DND-41 (cell line): Measurements from ENCODE around the gene SEMA5A.

Experiments used
- ATAC-seq: fragments of 200-7000 bp; cut with Tn5 transposase; 3 replicates; pipeline ENCODE4 v1.9.1; 2021; ENCODE audit warnings: low read depth; ENCODE audit not compliant: insufficient read depth
- DNase-seq: peaks from one replicate; pipeline ENCODE4 v3.0.0-alpha.2; 2020
- H2AFZ ChIP-seq: 2 replicates; pipeline ENCODE4 v1.6.0; 2012; ENCODE audit warnings: low read depth, low read length
- H3K27ac ChIP-seq: 2 replicates; pipeline ENCODE4 v1.5.1; 2012; ENCODE audit warnings: low read length, inconsistent platforms
- H3K27me3 ChIP-seq: fragments of 200-600 bp; sonication (generic); 2 replicates; pipeline ENCODE4 v1.6.0; 2012; ENCODE audit warnings: low read length, mild to moderate bottlenecking, inconsistent platforms; ENCODE audit not compliant: insufficient read depth, poor library complexity
- H3K36me3 ChIP-seq: 2 replicates; pipeline ENCODE4 v1.5.1; 2012; ENCODE audit warnings: low read length, inconsistent platforms; ENCODE audit not compliant: insufficient read depth
- H3K4me1 ChIP-seq: 2 replicates; pipeline ENCODE4 v1.5.1; 2012; ENCODE audit warnings: mild to moderate bottlenecking, low read length; ENCODE audit not compliant: insufficient read depth
- H3K4me2 ChIP-seq: 2 replicates; pipeline ENCODE4 v1.6.0; 2012; ENCODE audit warnings: mild to moderate bottlenecking, moderate library complexity, low read length, inconsistent platforms; ENCODE audit not compliant: insufficient read depth
- H3K4me3 ChIP-seq, 2 experiments: fragments of 200-600 bp in 1 of 2; shearing (Covaris generic) in 1 of 2; 2 replicates each; pipeline ENCODE4 v1.5.1; 2012 to 2016; ENCODE audit warnings: inconsistent platforms in 2 of 2, low read length in 2 of 2, mild to moderate bottlenecking in 2 of 2, low read depth in 1 of 2, moderate library complexity in 1 of 2
- H3K79me2 ChIP-seq: 2 replicates; pipeline ENCODE4 v1.6.0; 2012; ENCODE audit warnings: low read length, inconsistent platforms; ENCODE audit not compliant: insufficient read depth
- H3K9ac ChIP-seq: 2 replicates; pipeline ENCODE4 v1.6.0; 2012; ENCODE audit warnings: low read depth, mild to moderate bottlenecking, inconsistent platforms, low read length, moderate library complexity
- H3K9me3 ChIP-seq: 2 replicates; pipeline ENCODE4 v1.5.1; 2012; ENCODE audit warnings: low read length, moderate library complexity, mild to moderate bottlenecking, inconsistent platforms; ENCODE audit not compliant: insufficient read depth, severe bottlenecking
- H4K20me1 ChIP-seq: 2 replicates; pipeline ENCODE4 v1.6.0; 2012; ENCODE audit warnings: low read length; ENCODE audit not compliant: insufficient read depth
- CTCF ChIP-seq: IDR thresholded peaks from 2 replicates; pipeline ENCODE4 v1.5.1; 2012; ENCODE audit warnings: borderline replicate concordance, low read length, moderate library complexity, mild to moderate bottlenecking; ENCODE audit not compliant: poor library complexity, severe bottlenecking; ENCODE audit errors: extremely low read depth
- EZH2 ChIP-seq: IDR thresholded peaks from 3 replicates; pipeline ENCODE4 v1.6.1; 2012; ENCODE audit warnings: borderline replicate concordance, low read depth, mild to moderate bottlenecking, moderate library complexity, low read length, inconsistent platforms; ENCODE audit not compliant: severe bottlenecking

SEMA5A gene

GRCh38 chr5:9244417-9244816 is 301.5 kb downstream of the SEMA5A start:
- no peak for DNase-seq
- Histone ChIP-seq H3K27ac (no peak overlapping the region), H3K4me2 (no peak overlapping the region), H3K27me3 (no peaks in the 10 kb centered on the region), H3K9me3 (no peaks in the 10 kb centered on the region), H3K36me3 (no peaks in the 10 kb centered on the region), H2AFZ (no peak overlapping the region), H3K4me3 (no peak overlapping the region), H4K20me1 (no peaks in the 10 kb centered on the region), H3K9ac (no peak overlapping the region), H3K79me2 (no peaks in the 10 kb centered on the region), H3K4me1 (no peaks in the 10 kb centered on the region)
- no peak for ATAC-seq
- TF ChIP-seq CTCF = no peak
- TF ChIP-seq EZH2 = no peak

GRCh38 chr5:9241479-9242305 is 304.2 kb downstream of the SEMA5A start:
- no peaks in the 10 kb centered on the region for H3K9me3 ChIP-seq
- H2AFZ ChIP-seq = no peak overlapping the region
- H3K27ac ChIP-seq = no peak overlapping the region
- no peaks in the 10 kb centered on the region for H3K4me1 ChIP-seq
- H3K79me2 ChIP-seq = no peaks in the 10 kb centered on the region
- H3K4me3 ChIP-seq = no peak overlapping the region
- no peaks in the 10 kb centered on the region for H3K36me3 ChIP-seq
- no peak overlapping the region for H3K9ac ChIP-seq
- no peak for ATAC-seq
- H3K4me2 ChIP-seq = no peak overlapping the region
- no peak for TF ChIP-seq EZH2
- no peak for TF ChIP-seq CTCF
- no peak for DNase-seq
- H3K27me3 ChIP-seq = no peaks in the 10 kb centered on the region
- H4K20me1 ChIP-seq = no peaks in the 10 kb centered on the region

GRCh38 chr5:9240431-9240830 is 305.4 kb downstream of the SEMA5A start:
- no peaks in the 10 kb centered on the region for H3K79me2 ChIP-seq
- H3K4me3 ChIP-seq = no peak overlapping the region
- no peaks in the 10 kb centered on the region for H4K20me1 ChIP-seq
- no peak for ATAC-seq
- H2AFZ ChIP-seq = no peak overlapping the region
- no peak overlapping the region for H3K27ac ChIP-seq
- peaks cover 3% of the 10 kb centered on the region for H3K27me3 ChIP-seq
- no peaks in the 10 kb centered on the region for H3K36me3 ChIP-seq
- TF ChIP-seq CTCF (no peak), EZH2 (no peak)
- H3K4me2 ChIP-seq = no peak overlapping the region
- H3K4me1 ChIP-seq = no peaks in the 10 kb centered on the region
- DNase-seq = no peak
- H3K9me3 ChIP-seq = no peaks in the 10 kb centered on the region
- H3K9ac ChIP-seq = no peak overlapping the region
